Gastrocnemius medialis (tissue), 4 donors: ENCODE results near the gene OCA2. TPM values are rescaled to one million over a fixed set of nuclear protein-coding genes. Genes with fewer than 3 reads are reported as not detected.

Source experiments
- ATAC-seq, 2 donors: fragments of 150-250 bp; one replicate each; pipeline ENCODE4 v1.9.1; 2016
- DNase-seq, 2 donors: peaks; one replicate each; pipeline ENCODE4 v3.0.0-alpha.2; 2019
- H3K27ac ChIP-seq, 4 donors: fragments of 200-600 bp; sonication (generic); 1 replicate in 1 of 4; 2 replicates in 3 of 4; pipeline ENCODE4 v1.5.1; 2016 to 2018; ENCODE audit warnings: mild to moderate bottlenecking in 2 of 4, moderate library complexity in 1 of 4
- H3K27me3 ChIP-seq, 3 donors: fragments of 200-600 bp; sonication (generic) in 2 of 3; 1 replicate in 1 of 3; 2 replicates in 2 of 3; pipeline versions ENCODE4 v1.5.1 to v1.6.0; 2016 to 2019; ENCODE audit warnings: mild to moderate bottlenecking in 1 of 3, moderate library complexity in 1 of 3
- H3K36me3 ChIP-seq, 2 donors: fragments of 200-600 bp; sonication (generic) in 1 of 2; one replicate each; pipeline ENCODE4 v1.5.1; 2017 to 2018
- H3K4me1 ChIP-seq, 2 donors: fragments of 200-600 bp; sonication (generic) in 1 of 2; one replicate each; pipeline ENCODE4 v1.5.1; 2016 to 2017; ENCODE audit warnings: mild to moderate bottlenecking in 2 of 2
- H3K4me3 ChIP-seq, 4 donors: fragments of 200-600 bp; sonication (generic) in 3 of 4; 1 replicate in 1 of 4; 2 replicates in 3 of 4; pipeline ENCODE4 v1.5.1; 2016 to 2019; ENCODE audit warnings: mild to moderate bottlenecking in 2 of 4
- H3K9me3 ChIP-seq, 3 donors: fragments of 200-600 bp; sonication (generic) in 2 of 3; 1 replicate in 1 of 3; 2 replicates in 2 of 3; pipeline ENCODE4 v1.5.1; 2016 to 2019
- CTCF ChIP-seq, 5 experiments: fragments of 450-650 bp in 3 of 5; fragments of 200-600 bp in 2 of 5; sonication (generic) in 2 of 5; IDR thresholded peaks in 4 of 5; conservative IDR thresholded peaks in 1 of 5; 1 replicate in 4 of 5; 2 replicates in 1 of 5; pipeline ENCODE4 v1.5.1; 2016 to 2019; ENCODE audit warnings: antibody characterized with exemption in 5 of 5, mild to moderate bottlenecking in 3 of 5, moderate library complexity in 3 of 5
- POLR2A ChIP-seq, 2 donors: fragments of 450-650 bp; IDR thresholded peaks; one replicate each; pipeline ENCODE4 v1.6.1; 2017; ENCODE audit warnings: antibody characterized with exemption in 2 of 2, mild to moderate bottlenecking in 2 of 2, moderate library complexity in 2 of 2
- in situ Hi-C, 4 donors: fragments of 200-750 bp; cut with MboI; loops; one replicate each; pipeline versions ENCODE4 v1.15.0 to v1.8.0; 2017; ENCODE audit warnings: low sequenced_read_pairs in 4 of 4
- intact Hi-C: fragments of 100-400 bp; cut with DNase I; formaldehyde crosslinking; loops from one replicate; pipeline ENCODE4 v1.15.1; 2023; ENCODE audit warnings: low total_unique reads
- total RNA-seq, 4 donors: library from RNA; depleted of rRNA; stranded (reverse); fragments of >200 nt; gene quantifications; one replicate each; pipeline versions ENCODE4 v1.1.0 to v1.2.3, GENCODE V29; 2016

The OCA2 gene
- total RNA-seq, 4 donors from 2014 or later: 0.16 to 0.63 (median 0.41) TPM; not detected in 1

DNA sequence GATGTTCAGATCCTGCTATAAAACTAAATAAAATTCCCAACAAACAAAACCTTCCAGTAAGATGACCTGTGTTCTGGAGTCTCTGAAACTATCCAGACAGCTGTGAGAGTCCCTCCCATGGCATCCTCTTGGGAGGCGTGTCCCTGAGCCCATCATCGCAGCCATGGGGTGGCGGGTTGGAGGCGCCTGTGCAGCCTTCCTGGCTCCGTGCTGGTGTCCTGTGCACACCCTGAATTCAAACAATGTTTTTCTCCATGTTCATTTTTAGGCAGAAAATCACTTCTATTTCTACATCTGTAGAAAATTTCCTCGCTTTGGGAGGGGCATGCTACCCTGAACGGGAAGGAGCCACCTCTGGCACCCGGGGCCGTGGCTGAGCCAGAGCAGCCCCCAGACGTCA, 19.4 kb upstream of the OCA2 start:
- Histone ChIP-seq H3K9me3 (no peaks in the 10 kb centered on the region), H3K4me3 (no peak overlapping the region), H3K4me1 (no peaks in the 10 kb centered on the region), H3K36me3 (peaks cover 4 to 69% of the 10 kb centered on the region in 2 donors), H3K27ac (no peak overlapping the region), H3K27me3 (no peaks in the 10 kb centered on the region)
- no peak for ATAC-seq
- no peak for TF ChIP-seq CTCF (IDR thresholded peaks at IDR 0.05 in 4 of 5, conservative IDR thresholded peaks at IDR 0.05 in 1 of 5)
- no peak for TF ChIP-seq POLR2A (IDR thresholded peaks at IDR 0.05)
- intact Hi-C loops (no loop called here), in situ Hi-C loops (no loop called here)
- DNase-seq: no peak

- DNase-seq (no peak), ATAC-seq (peak in 1 of 2 donors; percentile 25)
- no peak overlapping the region for H3K27ac ChIP-seq
- H3K27me3 ChIP-seq: no peaks in the 10 kb centered on the region
- H3K36me3 ChIP-seq: peaks cover 4 to 73% of the 10 kb centered on the region in 2 donors
- TF ChIP-seq POLR2A (IDR thresholded peaks at IDR 0.05) (no peak), CTCF (IDR thresholded peaks at IDR 0.05 in 4 of 5, conservative IDR thresholded peaks at IDR 0.05 in 1 of 5) (no peak)
- H3K4me3 ChIP-seq: no peak overlapping the region
- H3K9me3 ChIP-seq: no peaks in the 10 kb centered on the region
- intact Hi-C loops: no loop called here
- in situ Hi-C loops: no loop called here
- no peaks in the 10 kb centered on the region for H3K4me1 ChIP-seq
These were observed 19.0 kb upstream of the OCA2 start for GRCh38 chr15:28118083-28118482.

DNA sequence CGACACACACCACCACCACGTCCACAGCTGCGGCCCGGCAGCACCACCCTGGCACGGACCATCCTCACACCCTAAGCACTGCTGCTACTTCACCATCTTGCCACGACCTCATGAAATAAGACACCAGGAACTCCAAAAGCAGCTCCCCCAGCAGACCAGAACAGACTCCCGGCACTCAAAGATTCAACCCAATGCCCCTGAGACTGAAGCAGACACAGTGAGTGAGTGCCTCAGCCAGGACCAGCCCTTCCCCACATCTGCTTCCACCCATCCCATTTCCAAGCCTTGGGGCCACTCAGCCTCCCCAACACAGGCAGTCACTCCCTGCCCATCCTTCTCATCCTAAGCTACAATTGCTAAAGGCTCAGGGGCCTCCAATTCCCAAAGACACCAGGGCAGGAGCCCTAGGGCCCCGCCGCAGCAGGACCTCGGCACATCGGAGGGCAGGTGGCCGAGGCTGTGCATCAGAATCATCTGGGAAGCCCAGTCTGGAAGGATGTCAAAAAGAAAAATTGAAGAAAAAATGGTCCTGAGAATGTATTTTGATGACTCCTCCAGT, 18.4 kb upstream of the OCA2 start:
- Histone ChIP-seq H3K4me3 (no peak overlapping the region), H3K4me1 (no peaks in the 10 kb centered on the region), H3K27ac (no peak overlapping the region), H3K36me3 (peaks cover 4 to 74% of the 10 kb centered on the region in 2 donors), H3K27me3 (no peaks in the 10 kb centered on the region), H3K9me3 (no peaks in the 10 kb centered on the region)
- intact Hi-C loops (no loop called here), in situ Hi-C loops (no loop called here)
- DNase-seq (no peak), ATAC-seq (no peak)
- TF ChIP-seq POLR2A (IDR thresholded peaks at IDR 0.05) (no peak), CTCF (IDR thresholded peaks at IDR 0.05 in 4 of 5, conservative IDR thresholded peaks at IDR 0.05 in 1 of 5) (no peak)

GRCh38 chr15:28116521-28117431, 17.7 kb upstream of the OCA2 start:
- in situ Hi-C loops (no loop called here), intact Hi-C loops (no loop called here)
- no peak for TF ChIP-seq POLR2A (IDR thresholded peaks at IDR 0.05)
- TF ChIP-seq CTCF (IDR thresholded peaks at IDR 0.05 in 4 of 5, conservative IDR thresholded peaks at IDR 0.05 in 1 of 5): no peak
- Histone ChIP-seq H3K4me1 (no peaks in the 10 kb centered on the region), H3K27ac (no peak overlapping the region), H3K9me3 (no peaks in the 10 kb centered on the region), H3K27me3 (no peaks in the 10 kb centered on the region), H3K36me3 (peaks cover 4 to 79% of the 10 kb centered on the region in 2 donors), H3K4me3 (no peak overlapping the region)
- no peak for ATAC-seq
- no peak for DNase-seq
